Activated CD8-positive, alpha-beta T cell treated with anti-CD3 and anti-CD28 coated beads for 36 hours (primary cell): ENCODE results near the gene CNTNAP3. TPM values are rescaled to one million over a fixed set of nuclear protein-coding genes. Genes with fewer than 3 reads are reported as not detected.
"Not testable (repeated sequence)": the region's sequence is repeated elsewhere in the genome, so short reads cannot be mapped to it uniquely, and the experiment has no call there.

Source experiments
- ATAC-seq: fragments of 200-7000 bp; cut with Tn5 transposase; one replicate; pipeline ENCODE4 v1.10.0; 2021; ENCODE audit warnings: mild to moderate bottlenecking, moderate library complexity
- CTCF ChIA-PET: fragments of 350-600 bp; sonication (Branson Sonifier 250); formaldehyde crosslinking; loops from one replicate; lab custom pipeline; 2021; ENCODE audit warnings: antibody characterized with exemption; lab: Charles Lee
- POLR2A ChIA-PET: fragments of 350-600 bp; sonication (Branson Sonifier 250); formaldehyde crosslinking; loops from one replicate; lab custom pipeline; 2021; ENCODE audit warnings: antibody characterized with exemption; lab: Charles Lee
- DNase-seq: peaks from one replicate; pipeline ENCODE4 v3.0.0-alpha.2; 2020
- H3K27ac Mint-ChIP-seq: one replicate; pipeline ENCODE4 v1.8.0; 2021; ENCODE audit warnings: mild to moderate bottlenecking, mixed read lengths
- H3K27me3 Mint-ChIP-seq: one replicate; pipeline ENCODE4 v1.8.0; 2021; ENCODE audit warnings: mixed read lengths
- H3K36me3 Mint-ChIP-seq: one replicate; pipeline ENCODE4 v1.8.0; 2021; ENCODE audit warnings: low read depth, mixed read lengths
- H3K4me1 Mint-ChIP-seq: one replicate; pipeline ENCODE4 v1.8.0; 2021; ENCODE audit warnings: low read depth, mixed read lengths
- H3K4me3 Mint-ChIP-seq: one replicate; pipeline ENCODE4 v1.8.0; 2021; ENCODE audit warnings: mild to moderate bottlenecking, moderate library complexity, mixed read lengths
- H3K9me3 Mint-ChIP-seq: one replicate; pipeline ENCODE4 v1.8.0; 2021; ENCODE audit warnings: mixed read lengths
- intact Hi-C: fragments of 100-400 bp; cut with micrococcal nuclease; formaldehyde crosslinking; loops from one replicate; pipeline ENCODE4 v1.10.0; 2022
- total RNA-seq, 2 experiments: library from RNA; stranded (reverse); gene quantifications; one replicate each; pipeline ENCODE4 v1.2.3, GENCODE V29; 2021

Gene CNTNAP3
- total RNA-seq, 2 experiments from 2014 or later = not detected

GRCh38 chr9:39062966-39063365, 225.0 kb downstream of the CNTNAP3 start:
- H3K4me1 Mint-ChIP-seq, H3K36me3 Mint-ChIP-seq, DNase-seq, H3K27ac Mint-ChIP-seq, H3K27me3 Mint-ChIP-seq, CTCF ChIA-PET, H3K9me3 Mint-ChIP-seq, POLR2A ChIA-PET, intact Hi-C loops, H3K4me3 Mint-ChIP-seq, ATAC-seq: not testable (repeated sequence)

DNA sequence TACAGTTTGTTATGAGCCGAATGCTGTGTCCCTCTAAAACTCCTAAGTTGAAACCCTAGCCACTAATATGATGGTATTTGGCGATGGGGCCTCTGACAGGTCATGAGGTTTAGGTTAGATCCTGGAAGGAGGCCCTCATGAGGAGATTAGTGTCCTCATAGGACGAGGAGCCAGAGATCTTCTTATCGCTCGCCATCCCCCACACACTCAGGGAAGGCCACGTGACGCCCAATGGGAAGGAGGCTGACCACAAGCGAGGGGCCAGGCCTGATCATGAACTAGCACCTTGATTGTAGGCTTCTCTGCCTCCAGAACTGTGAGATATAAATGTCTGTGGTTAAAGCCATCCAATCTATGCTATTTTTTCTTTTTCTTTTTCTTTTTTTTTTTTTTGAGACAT, 233.5 kb downstream of the CNTNAP3 start:
- intact Hi-C loops, H3K4me3 Mint-ChIP-seq, H3K27ac Mint-ChIP-seq, DNase-seq, POLR2A ChIA-PET, ATAC-seq, CTCF ChIA-PET, H3K36me3 Mint-ChIP-seq, H3K4me1 Mint-ChIP-seq, H3K9me3 Mint-ChIP-seq, H3K27me3 Mint-ChIP-seq: not testable (repeated sequence)

DNA sequence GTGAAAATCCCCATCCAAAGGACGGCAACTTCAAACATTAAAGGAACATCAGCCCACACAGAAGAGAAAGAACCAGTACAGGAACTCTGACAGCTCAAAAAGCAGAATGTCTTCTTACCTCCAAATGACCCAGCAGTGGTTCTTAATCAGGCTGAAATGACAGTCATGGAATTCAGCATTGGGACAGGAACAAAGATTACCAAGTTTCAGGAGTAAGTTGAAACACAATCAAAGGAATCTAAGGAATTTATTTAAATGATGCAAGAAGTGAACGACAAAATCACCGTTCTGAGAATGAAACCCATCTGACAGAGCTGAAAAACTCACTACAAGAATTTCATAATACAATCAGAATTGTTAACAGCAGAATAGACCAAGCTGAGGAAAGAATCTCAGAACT, 241.1 kb downstream of the CNTNAP3 start:
- H3K36me3 Mint-ChIP-seq, H3K27me3 Mint-ChIP-seq, DNase-seq, CTCF ChIA-PET, POLR2A ChIA-PET, H3K9me3 Mint-ChIP-seq, intact Hi-C loops, ATAC-seq, H3K4me3 Mint-ChIP-seq, H3K27ac Mint-ChIP-seq, H3K4me1 Mint-ChIP-seq: not testable (repeated sequence)

- DNase-seq, intact Hi-C loops, POLR2A ChIA-PET, H3K9me3 Mint-ChIP-seq, H3K27ac Mint-ChIP-seq, H3K36me3 Mint-ChIP-seq, ATAC-seq, H3K4me3 Mint-ChIP-seq, H3K4me1 Mint-ChIP-seq, CTCF ChIA-PET, H3K27me3 Mint-ChIP-seq: not testable (repeated sequence)
Measured at GRCh38 chr9:39042352-39042803, 245.6 kb downstream of the CNTNAP3 start.

DNA sequence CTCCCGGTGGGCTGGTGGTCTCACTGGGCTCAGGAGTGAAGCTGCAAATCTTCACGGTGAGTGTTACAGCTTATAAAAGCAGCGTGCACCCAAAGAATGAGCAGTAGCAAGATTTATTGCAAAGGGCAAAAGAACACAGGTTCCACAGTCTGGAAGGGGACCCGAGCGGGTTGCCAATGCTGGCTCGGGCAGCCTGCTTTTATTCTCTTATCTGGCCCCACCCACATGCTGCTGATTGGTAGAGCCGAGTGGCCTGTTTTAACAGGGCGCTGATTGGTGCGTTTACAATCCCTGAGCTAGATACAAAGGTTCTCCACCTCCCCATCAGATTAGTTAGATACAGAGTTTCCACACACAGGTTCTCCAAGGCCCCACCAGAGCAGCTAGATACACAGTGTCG, 246.2 kb downstream of the CNTNAP3 start:
- H3K9me3 Mint-ChIP-seq, ATAC-seq, H3K4me1 Mint-ChIP-seq, CTCF ChIA-PET, DNase-seq, intact Hi-C loops, H3K27ac Mint-ChIP-seq, POLR2A ChIA-PET, H3K36me3 Mint-ChIP-seq, H3K27me3 Mint-ChIP-seq, H3K4me3 Mint-ChIP-seq: not testable (repeated sequence)

GRCh38 chr9:39039148-39039547, 248.8 kb downstream of the CNTNAP3 start:
- H3K27ac Mint-ChIP-seq, H3K4me1 Mint-ChIP-seq, DNase-seq, intact Hi-C loops, H3K4me3 Mint-ChIP-seq, CTCF ChIA-PET, H3K9me3 Mint-ChIP-seq, ATAC-seq, H3K36me3 Mint-ChIP-seq, POLR2A ChIA-PET, H3K27me3 Mint-ChIP-seq: not testable (repeated sequence)

DNA sequence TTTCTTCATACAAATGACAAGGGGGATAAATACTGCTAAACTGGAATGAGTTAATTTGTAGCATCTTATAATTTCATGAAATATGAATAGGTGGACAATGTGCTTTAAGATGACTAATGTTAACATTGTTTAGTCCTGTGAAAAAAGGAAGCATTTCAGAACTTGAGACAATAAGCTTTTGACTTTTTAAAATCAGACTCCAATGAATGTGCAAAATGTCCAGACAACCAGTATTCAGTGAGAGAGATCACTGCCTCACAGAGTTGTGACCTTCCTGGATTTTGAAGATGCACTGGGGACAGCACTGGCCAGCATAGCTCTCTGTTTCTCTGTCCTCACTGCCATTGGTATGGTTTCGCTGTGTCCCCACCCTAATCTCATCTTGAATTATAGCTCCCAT, 249.7 kb downstream of the CNTNAP3 start:
- H3K36me3 Mint-ChIP-seq, H3K27me3 Mint-ChIP-seq, CTCF ChIA-PET, intact Hi-C loops, H3K27ac Mint-ChIP-seq, H3K4me3 Mint-ChIP-seq, ATAC-seq, H3K9me3 Mint-ChIP-seq, POLR2A ChIA-PET, H3K4me1 Mint-ChIP-seq, DNase-seq: not testable (repeated sequence)

DNA sequence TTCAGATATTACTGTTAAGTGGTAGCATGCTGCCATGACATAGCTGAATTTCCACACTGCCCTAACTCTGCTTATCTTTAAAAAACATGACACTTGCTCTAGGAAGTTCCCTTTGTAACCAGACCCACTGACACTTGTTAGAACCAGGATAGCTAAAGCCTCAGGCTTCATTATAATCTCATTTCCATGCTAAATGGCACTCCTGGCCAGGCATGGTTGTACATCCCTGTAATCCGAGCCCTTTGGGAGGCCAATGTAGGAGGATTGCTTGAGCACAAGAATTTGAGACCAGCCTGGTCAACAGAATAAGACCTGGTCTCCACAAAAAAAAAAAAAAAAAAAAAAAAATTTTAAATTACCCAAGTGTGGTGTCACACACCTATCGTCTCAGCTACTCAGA, 254.1 kb downstream of the CNTNAP3 start:
- H3K9me3 Mint-ChIP-seq, CTCF ChIA-PET, POLR2A ChIA-PET, intact Hi-C loops, H3K36me3 Mint-ChIP-seq, H3K27ac Mint-ChIP-seq, H3K4me1 Mint-ChIP-seq, ATAC-seq, H3K27me3 Mint-ChIP-seq, DNase-seq, H3K4me3 Mint-ChIP-seq: not testable (repeated sequence)

GRCh38 chr9:39030204-39031019, 257.6 kb downstream of the CNTNAP3 start:
- CTCF ChIA-PET, H3K4me3 Mint-ChIP-seq, H3K27ac Mint-ChIP-seq, DNase-seq, H3K9me3 Mint-ChIP-seq, intact Hi-C loops, H3K36me3 Mint-ChIP-seq, POLR2A ChIA-PET, H3K4me1 Mint-ChIP-seq, H3K27me3 Mint-ChIP-seq: not testable (repeated sequence)
- ATAC-seq = peak; percentile 42

GRCh38 chr9:39028855-39029254, 259.1 kb downstream of the CNTNAP3 start:
- ATAC-seq, H3K4me1 Mint-ChIP-seq, CTCF ChIA-PET, H3K4me3 Mint-ChIP-seq, H3K27ac Mint-ChIP-seq, DNase-seq, POLR2A ChIA-PET, H3K9me3 Mint-ChIP-seq, H3K27me3 Mint-ChIP-seq, intact Hi-C loops, H3K36me3 Mint-ChIP-seq: not testable (repeated sequence)

GRCh38 chr9:39028168-39028567, 259.8 kb downstream of the CNTNAP3 start:
- ATAC-seq, DNase-seq, H3K36me3 Mint-ChIP-seq, H3K27me3 Mint-ChIP-seq, CTCF ChIA-PET, intact Hi-C loops, H3K4me3 Mint-ChIP-seq, POLR2A ChIA-PET, H3K4me1 Mint-ChIP-seq, H3K9me3 Mint-ChIP-seq, H3K27ac Mint-ChIP-seq: not testable (repeated sequence)

DNA sequence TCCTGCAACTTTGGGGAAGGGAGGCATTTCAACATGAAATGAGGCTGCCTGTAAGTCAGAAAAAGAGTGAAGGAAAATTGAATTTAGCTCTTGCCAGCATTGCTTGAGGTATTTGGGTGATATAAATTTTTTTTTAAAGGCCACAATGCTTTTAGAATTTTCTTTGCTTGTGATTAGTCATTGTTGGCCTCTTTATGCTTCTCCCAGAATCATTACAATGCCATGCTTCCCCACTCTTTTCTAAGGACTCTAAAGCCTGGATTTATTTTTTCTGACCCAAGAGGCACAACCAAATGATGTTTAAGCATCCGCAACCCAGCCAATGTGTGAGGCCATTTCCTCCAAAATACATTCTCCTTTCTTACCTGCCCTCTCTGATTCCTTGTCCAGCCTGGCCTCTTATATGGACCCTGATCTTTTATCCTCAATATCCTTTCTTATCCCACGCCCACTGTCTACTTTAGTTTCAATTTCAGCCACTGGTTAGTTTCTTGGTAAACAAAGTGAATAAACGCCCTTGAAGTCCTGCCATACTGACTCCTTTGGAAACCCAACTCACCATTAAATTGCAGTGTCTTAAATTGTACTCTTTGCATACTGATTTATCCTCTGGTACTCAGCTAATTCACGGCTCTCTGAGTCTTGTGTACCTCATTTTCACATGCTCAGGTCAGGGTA, 261.9 kb downstream of the CNTNAP3 start:
- intact Hi-C loops = not testable (repeated sequence)

More for the DNA sequence above, 261.9 kb downstream of the CNTNAP3 start:
- H3K27ac Mint-ChIP-seq, ATAC-seq, H3K36me3 Mint-ChIP-seq, H3K4me1 Mint-ChIP-seq, DNase-seq, H3K27me3 Mint-ChIP-seq, H3K9me3 Mint-ChIP-seq, POLR2A ChIA-PET, CTCF ChIA-PET, H3K4me3 Mint-ChIP-seq: not testable (repeated sequence)
